ENCODE results near the gene IGIP.
A peak's percentile ranks its signal among the peaks of the same experiment; 100 is the strongest.

IGIP gene

DNA sequence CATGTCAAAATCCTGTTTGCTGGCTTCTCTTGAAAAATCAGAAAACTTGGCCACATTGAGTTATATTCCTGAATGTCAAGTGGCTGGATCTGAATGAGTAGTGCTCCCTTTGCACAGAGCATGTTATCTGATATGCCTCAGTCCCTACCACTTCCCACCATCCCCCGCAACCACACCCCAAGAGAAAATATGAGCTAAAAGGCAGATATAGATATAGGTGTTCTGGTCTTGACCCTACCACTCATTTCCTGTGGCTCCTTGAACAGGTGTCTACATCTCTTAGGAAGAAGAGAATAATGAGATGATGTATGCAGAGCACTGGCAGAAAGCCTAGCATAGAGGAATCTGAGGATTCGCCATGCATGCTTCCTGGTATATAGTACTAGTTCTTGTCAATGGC is 42.6 kb downstream of the IGIP start:
- TF ChIP-seq CTCF (IDR thresholded peaks at IDR 0.05; ENCODE audit: low read depth, low read length, missing control alignments) = no peak
- in situ Hi-C loops (cut with HindIII; ENCODE audit: low sequenced_read_pairs) = no loop called here
- H3K4me3 ChIP-seq (ENCODE audit: low read depth, low read length) = no peak overlapping the region
- DNase-seq (ENCODE audit: low read depth) = no peak

DNA sequence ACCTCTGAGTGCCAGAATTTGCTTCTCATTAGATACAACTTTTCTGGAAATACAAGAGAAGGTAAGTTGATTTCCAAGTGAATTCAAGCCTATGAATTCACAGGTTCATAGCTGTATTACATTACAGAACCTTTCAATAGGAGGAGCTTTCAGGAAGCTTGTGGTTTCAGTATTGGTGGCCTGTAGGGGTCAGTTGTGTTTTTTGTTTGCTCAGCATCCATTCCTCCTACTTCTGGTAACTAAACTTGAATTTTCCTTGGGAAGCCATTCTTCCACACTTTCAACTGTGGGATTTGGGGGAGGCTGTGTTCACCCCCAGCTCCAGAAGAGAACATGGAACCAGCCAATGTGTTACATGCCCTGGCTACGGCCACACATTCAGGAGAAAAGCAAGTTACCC is 43.7 kb downstream of the IGIP start:
- TF ChIP-seq CTCF (IDR thresholded peaks at IDR 0.05; ENCODE audit: low read depth, low read length, missing control alignments) = no peak
- in situ Hi-C loops (cut with HindIII; ENCODE audit: low sequenced_read_pairs) = no loop called here
- no peak overlapping the region for H3K4me3 ChIP-seq (ENCODE audit: low read depth, low read length)
- DNase-seq (ENCODE audit: low read depth) = no peak

DNA sequence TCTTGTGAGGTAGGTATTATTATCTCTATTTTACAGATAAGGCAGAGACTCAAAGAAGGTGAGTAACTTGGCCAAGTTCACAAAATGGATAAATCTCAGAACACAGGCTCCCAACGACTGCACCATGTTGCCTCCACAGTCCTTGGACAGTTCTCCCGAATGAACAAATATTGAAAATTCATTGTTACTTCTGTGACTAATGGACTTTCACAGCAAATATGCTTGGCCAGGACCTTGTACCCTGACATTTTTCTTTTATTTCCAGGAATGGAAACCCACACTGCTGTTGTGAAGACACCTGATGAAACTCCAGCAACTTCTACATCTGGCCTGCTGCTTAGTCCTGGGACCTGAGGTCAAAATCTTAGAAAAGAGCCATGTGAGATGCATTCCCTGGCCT is 46.7 kb downstream of the IGIP start:
- no peak for DNase-seq (ENCODE audit: low read depth)
- no peak for TF ChIP-seq CTCF (IDR thresholded peaks at IDR 0.05; ENCODE audit: low read depth, low read length, missing control alignments)
- no peak overlapping the region for H3K4me3 ChIP-seq (ENCODE audit: low read depth, low read length)
- in situ Hi-C loops (cut with HindIII; ENCODE audit: low sequenced_read_pairs) = no loop called here

DNA sequence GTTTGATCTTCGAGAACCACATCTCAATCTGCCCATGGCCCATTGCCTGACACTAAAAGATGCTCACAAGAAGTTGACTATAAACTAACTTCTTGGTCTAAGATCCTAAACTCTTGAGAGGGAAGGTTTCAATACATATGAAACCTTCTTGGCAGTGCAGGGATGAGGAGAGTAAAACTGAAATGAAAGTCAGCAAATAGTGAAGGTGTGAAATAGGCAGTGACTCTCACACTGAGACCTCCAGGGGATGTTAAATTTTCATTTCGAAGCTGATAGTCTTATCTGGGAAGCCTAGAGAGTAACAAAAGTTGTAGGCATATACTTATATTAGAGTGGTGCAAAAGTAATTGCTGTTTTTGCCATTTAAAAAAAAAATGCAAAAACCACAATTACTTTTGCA is 48.3 kb downstream of the IGIP start:
- no peak for TF ChIP-seq CTCF (IDR thresholded peaks at IDR 0.05; ENCODE audit: low read depth, low read length, missing control alignments)
- in situ Hi-C loops (cut with HindIII; ENCODE audit: low sequenced_read_pairs) = no loop called here
- no peak for DNase-seq (ENCODE audit: low read depth)
- H3K4me3 ChIP-seq (ENCODE audit: low read depth, low read length) = no peak overlapping the region

- peak; percentile 75 for DNase-seq (ENCODE audit: low read depth)
- in situ Hi-C loops (cut with HindIII; ENCODE audit: low sequenced_read_pairs) = no loop called here
- peak within 1 kb of the TSS; percentile 92 for H3K4me3 ChIP-seq (ENCODE audit: low read depth, low read length)
- no peak for TF ChIP-seq CTCF (IDR thresholded peaks at IDR 0.05; ENCODE audit: low read depth, low read length, missing control alignments)
Observed at GRCh38 chr5:140174465-140175366, 49.0 kb downstream of the IGIP start, which contains the start of gene CYSTM1. Gene CYSTM1, plus strand, starts transcription at chr5:140175188. Its CDS starts 19,278 bp downstream, at chr5:140194466.

DNA sequence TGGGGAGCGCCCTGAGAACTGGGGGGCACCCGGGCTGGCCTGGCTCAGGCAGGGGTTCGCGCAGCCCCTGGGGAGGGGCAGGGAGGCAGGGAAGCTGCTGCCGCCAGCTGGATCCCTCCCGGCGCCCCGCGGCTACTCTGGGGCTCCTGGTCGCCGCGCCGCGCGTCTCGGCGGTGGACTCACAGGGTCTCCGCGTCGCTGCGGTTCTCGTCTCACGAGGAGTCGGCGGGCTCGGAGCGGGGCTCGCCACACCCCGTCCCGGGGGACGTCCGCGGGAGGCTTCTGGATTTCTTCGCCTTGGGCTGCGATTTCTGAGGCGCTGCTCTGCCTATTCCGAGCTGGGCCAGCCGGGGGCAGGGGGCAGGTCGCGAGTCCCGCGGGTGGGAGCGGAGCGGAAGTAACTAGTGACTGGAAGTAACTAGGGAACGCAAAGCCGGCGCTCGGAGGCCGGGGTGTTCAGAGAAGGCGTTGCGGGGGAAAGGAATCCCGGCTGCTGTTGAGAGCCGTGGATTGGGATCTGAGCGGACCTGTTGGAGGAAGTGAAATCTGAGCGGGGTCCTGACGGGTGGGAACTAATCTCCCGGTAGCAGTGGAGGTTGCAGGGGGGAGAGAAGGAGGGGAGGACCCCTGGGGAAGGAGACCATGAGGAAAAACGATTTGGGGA is 49.8 kb downstream of the IGIP start:
- no peak for TF ChIP-seq CTCF (IDR thresholded peaks at IDR 0.05; ENCODE audit: low read depth, low read length, missing control alignments)
- H3K4me3 ChIP-seq (ENCODE audit: low read depth, low read length) = peak overlapping the region; percentile 92
- DNase-seq (ENCODE audit: low read depth) = no peak
- in situ Hi-C loops (cut with HindIII; ENCODE audit: low sequenced_read_pairs) = no loop called here

All from astrocyte of the cerebellum (primary cell).